ENCODE data around the gene FASTK. TPM values are rescaled to one million over a fixed set of nuclear protein-coding genes. Genes with fewer than 3 reads are reported as not detected.

FASTK gene
- total RNA-seq, 1 donor from 2014 or later = 75.7 TPM

GRCh38 chr7:151081170-151082101 is 827 bp upstream of the FASTK start:
- Histone ChIP-seq H3K27me3 (ENCODE audit: low read depth) (no peaks in the 10 kb centered on the region), H3K27ac (replicated peaks) (peak overlapping the region; percentile 96), H3K4me3 (peak overlapping the region; percentile 89), H3K4me1 (peaks cover 85% of the 10 kb centered on the region), H3K9me3 (replicated peaks) (no peaks in the 10 kb centered on the region), H3K36me3 (no peaks in the 10 kb centered on the region)
- TF ChIP-seq, protein P1, sequence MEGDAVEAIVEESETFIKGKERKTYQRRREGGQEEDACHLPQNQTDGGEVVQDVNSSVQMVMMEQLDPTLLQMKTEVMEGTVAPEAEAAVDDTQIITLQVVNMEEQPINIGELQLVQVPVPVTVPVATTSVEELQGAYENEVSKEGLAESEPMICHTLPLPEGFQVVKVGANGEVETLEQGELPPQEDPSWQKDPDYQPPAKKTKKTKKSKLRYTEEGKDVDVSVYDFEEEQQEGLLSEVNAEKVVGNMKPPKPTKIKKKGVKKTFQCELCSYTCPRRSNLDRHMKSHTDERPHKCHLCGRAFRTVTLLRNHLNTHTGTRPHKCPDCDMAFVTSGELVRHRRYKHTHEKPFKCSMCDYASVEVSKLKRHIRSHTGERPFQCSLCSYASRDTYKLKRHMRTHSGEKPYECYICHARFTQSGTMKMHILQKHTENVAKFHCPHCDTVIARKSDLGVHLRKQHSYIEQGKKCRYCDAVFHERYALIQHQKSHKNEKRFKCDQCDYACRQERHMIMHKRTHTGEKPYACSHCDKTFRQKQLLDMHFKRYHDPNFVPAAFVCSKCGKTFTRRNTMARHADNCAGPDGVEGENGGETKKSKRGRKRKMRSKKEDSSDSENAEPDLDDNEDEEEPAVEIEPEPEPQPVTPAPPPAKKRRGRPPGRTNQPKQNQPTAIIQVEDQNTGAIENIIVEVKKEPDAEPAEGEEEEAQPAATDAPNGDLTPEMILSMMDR (IDR thresholded peaks at IDR 0.05; ENCODE audit: borderline replicate concordance) = no peak
- DNase-seq = no peak
- intact Hi-C loops (cut with micrococcal nuclease) = no loop called here

DNA sequence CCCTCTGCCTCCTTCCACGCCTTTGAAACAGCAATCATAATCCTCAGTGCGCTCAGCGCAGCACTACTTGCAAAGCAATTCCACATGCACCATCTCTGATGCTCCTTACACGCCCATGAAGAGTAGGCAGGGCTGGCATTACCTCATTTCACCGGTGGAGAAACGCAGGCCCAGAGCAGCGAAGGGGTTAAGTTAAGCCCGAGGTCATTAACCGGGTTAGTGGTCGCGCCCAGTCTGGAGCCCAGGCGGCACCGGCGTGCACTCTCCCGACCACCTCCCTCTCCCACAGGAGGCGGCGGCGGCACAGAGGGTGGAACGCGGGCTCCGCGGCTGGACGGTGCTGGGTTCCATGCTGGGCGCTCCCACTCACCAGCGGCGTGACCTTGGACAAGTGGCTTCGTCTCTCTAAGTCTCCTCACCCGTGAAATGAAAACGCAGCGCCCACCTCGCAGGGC is 515 bp downstream of the FASTK start:
- Histone ChIP-seq H3K27ac (replicated peaks) (peak overlapping the region; percentile 96), H3K4me1 (peaks cover 76% of the 10 kb centered on the region), H3K9me3 (replicated peaks) (no peaks in the 10 kb centered on the region), H3K27me3 (ENCODE audit: low read depth) (no peaks in the 10 kb centered on the region), H3K4me3 (peak overlapping the region; percentile 89), H3K36me3 (peaks cover 12% of the 10 kb centered on the region)
- peak; percentile 23 for DNase-seq
- TF ChIP-seq, protein P1 (IDR thresholded peaks at IDR 0.05; ENCODE audit: borderline replicate concordance) = no peak
- intact Hi-C loops (cut with micrococcal nuclease) = no loop called here

- Histone ChIP-seq H3K9me3 (replicated peaks) (no peaks in the 10 kb centered on the region), H3K4me3 (peak overlapping the region; percentile 89), H3K36me3 (peaks cover 20% of the 10 kb centered on the region), H3K27me3 (ENCODE audit: low read depth) (no peaks in the 10 kb centered on the region), H3K27ac (replicated peaks) (peak overlapping the region; percentile 96), H3K4me1 (peaks cover 73% of the 10 kb centered on the region)
- TF ChIP-seq, protein P1 (IDR thresholded peaks at IDR 0.05; ENCODE audit: borderline replicate concordance) = no peak
- intact Hi-C loops (cut with micrococcal nuclease) = no loop called here
- peak; percentile 14 for DNase-seq
These were observed 1.3 kb downstream of the FASTK start for GRCh38 chr7:151079199-151079910.

GRCh38 chr7:151078233-151079040 is 2.2 kb downstream of the FASTK start:
- Histone ChIP-seq H3K27ac (replicated peaks) (peak overlapping the region; percentile 68), H3K9me3 (replicated peaks) (no peaks in the 10 kb centered on the region), H3K4me3 (no peak overlapping the region), H3K27me3 (ENCODE audit: low read depth) (no peaks in the 10 kb centered on the region), H3K36me3 (peaks cover 29% of the 10 kb centered on the region), H3K4me1 (peaks cover 68% of the 10 kb centered on the region)
- TF ChIP-seq, protein P1 (IDR thresholded peaks at IDR 0.05; ENCODE audit: borderline replicate concordance) = no peak
- intact Hi-C loops (cut with micrococcal nuclease) = no loop called here
- DNase-seq = peak; percentile 20

- Histone ChIP-seq H3K4me3 (no peak overlapping the region), H3K9me3 (replicated peaks) (no peaks in the 10 kb centered on the region), H3K4me1 (peaks cover 61% of the 10 kb centered on the region), H3K27ac (replicated peaks) (peak overlapping the region; percentile 68), H3K36me3 (peaks cover 35% of the 10 kb centered on the region), H3K27me3 (ENCODE audit: low read depth) (no peaks in the 10 kb centered on the region)
- TF ChIP-seq, protein P1 (IDR thresholded peaks at IDR 0.05; ENCODE audit: borderline replicate concordance) = no peak
- DNase-seq = no peak
- intact Hi-C loops (cut with micrococcal nuclease) = no loop called here
These were observed 2.8 kb downstream of the FASTK start for GRCh38 chr7:151077705-151078232.

Data from left ventricle myocardium inferior (tissue), 1 donor.